PFSK-1 (cell line): ENCODE data around the gene CACHD1.

Source experiments
- POLR2AphosphoS5 ChIP-seq: IDR thresholded peaks from 2 replicates; pipeline ENCODE4 v1.6.1; 2012; ENCODE audit warnings: low read depth, mild to moderate bottlenecking, control low read depth, low read length, moderate library complexity
- SIN3A ChIP-seq: IDR thresholded peaks from 2 replicates; pipeline ENCODE4 v1.6.1; 2012; ENCODE audit warnings: mild to moderate bottlenecking, low read length, moderate library complexity, borderline replicate concordance; ENCODE audit not compliant: insufficient read depth
- TF ChIP-seq, protein P1 (sequence below), 2 experiments: IDR thresholded peaks; 2 replicates each; pipeline versions ENCODE4 v1.6.1 to v1.8.0; 2011 to 2012; ENCODE audit warnings: low read depth in 2 of 2, low read length in 2 of 2, control low read depth in 1 of 2, inconsistent platforms in 1 of 2, mild to moderate bottlenecking in 1 of 2, moderate library complexity in 1 of 2; ENCODE audit not compliant: insufficient read depth in 1 of 2

DNA sequence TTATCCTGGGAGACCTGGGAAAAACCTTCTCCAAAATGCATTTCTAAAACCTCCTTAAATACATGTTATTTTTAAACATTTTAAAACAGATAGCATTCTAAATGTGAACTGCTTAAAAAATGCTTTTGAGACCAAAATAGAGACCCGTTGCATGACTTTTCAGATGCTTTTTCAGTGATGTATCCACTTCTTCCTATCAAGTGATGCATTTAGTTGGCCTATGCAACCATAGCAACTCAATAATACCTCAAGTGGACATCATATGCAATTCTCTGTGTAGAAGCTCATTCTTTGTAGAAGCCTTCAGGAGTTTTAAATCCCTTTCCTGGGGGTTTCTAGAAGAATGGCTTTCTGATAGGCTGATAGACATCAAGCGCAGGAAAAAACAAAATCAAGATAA is 180.5 kb downstream of the CACHD1 start:
- TF ChIP-seq POLR2AphosphoS5 = no peak
- no peak for TF ChIP-seq SIN3A
- TF ChIP-seq, protein P1, sequence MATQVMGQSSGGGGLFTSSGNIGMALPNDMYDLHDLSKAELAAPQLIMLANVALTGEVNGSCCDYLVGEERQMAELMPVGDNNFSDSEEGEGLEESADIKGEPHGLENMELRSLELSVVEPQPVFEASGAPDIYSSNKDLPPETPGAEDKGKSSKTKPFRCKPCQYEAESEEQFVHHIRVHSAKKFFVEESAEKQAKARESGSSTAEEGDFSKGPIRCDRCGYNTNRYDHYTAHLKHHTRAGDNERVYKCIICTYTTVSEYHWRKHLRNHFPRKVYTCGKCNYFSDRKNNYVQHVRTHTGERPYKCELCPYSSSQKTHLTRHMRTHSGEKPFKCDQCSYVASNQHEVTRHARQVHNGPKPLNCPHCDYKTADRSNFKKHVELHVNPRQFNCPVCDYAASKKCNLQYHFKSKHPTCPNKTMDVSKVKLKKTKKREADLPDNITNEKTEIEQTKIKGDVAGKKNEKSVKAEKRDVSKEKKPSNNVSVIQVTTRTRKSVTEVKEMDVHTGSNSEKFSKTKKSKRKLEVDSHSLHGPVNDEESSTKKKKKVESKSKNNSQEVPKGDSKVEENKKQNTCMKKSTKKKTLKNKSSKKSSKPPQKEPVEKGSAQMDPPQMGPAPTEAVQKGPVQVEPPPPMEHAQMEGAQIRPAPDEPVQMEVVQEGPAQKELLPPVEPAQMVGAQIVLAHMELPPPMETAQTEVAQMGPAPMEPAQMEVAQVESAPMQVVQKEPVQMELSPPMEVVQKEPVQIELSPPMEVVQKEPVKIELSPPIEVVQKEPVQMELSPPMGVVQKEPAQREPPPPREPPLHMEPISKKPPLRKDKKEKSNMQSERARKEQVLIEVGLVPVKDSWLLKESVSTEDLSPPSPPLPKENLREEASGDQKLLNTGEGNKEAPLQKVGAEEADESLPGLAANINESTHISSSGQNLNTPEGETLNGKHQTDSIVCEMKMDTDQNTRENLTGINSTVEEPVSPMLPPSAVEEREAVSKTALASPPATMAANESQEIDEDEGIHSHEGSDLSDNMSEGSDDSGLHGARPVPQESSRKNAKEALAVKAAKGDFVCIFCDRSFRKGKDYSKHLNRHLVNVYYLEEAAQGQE (IDR thresholded peaks at IDR 0.05; ENCODE audit: insufficient read depth in 1 of 2, low read depth in 2 of 2, low read length in 2 of 2) = no peak
